SK-N-SH treated with all-trans-retinoic acid at 6 μM for 48 hours (cell line): Measurements from ENCODE around the gene ADGB.

ENCODE experiments used
- ATAC-seq: fragments of 200-7000 bp; cut with Tn5 transposase; 3 replicates; pipeline ENCODE4 v1.9.1; 2020; ENCODE audit warnings: mild to moderate bottlenecking, moderate library complexity
- ARNTL ChIP-seq: fragments of 450-650 bp; formaldehyde crosslinking; IDR thresholded peaks from 2 replicates; pipeline ENCODE4 v1.5.0; 2020; ENCODE audit warnings: low read depth, mild to moderate bottlenecking, moderate library complexity, borderline replicate concordance
- BACH2 ChIP-seq: fragments of 250-450 bp; sonication (Bioruptor Pico); IDR thresholded peaks from 2 replicates; pipeline ENCODE4 v1.9.0; 2021; ENCODE audit warnings: mild to moderate bottlenecking, borderline replicate concordance
- CREB5 ChIP-seq: fragments of 250-450 bp; sonication (Bioruptor Pico); IDR thresholded peaks from 2 replicates; pipeline ENCODE4 v1.5.1; 2020; ENCODE audit warnings: low read depth, mild to moderate bottlenecking, moderate library complexity
- CSDC2 ChIP-seq: fragments of 250-450 bp; sonication (Bioruptor Pico); IDR thresholded peaks from 2 replicates; pipeline ENCODE4 v1.5.0; 2020; ENCODE audit warnings: mild to moderate bottlenecking, moderate library complexity
- CSRNP3 ChIP-seq: fragments of 250-450 bp; sonication (Bioruptor Pico); IDR thresholded peaks from 2 replicates; pipeline ENCODE4 v1.5.1; 2021; ENCODE audit warnings: mild to moderate bottlenecking, moderate library complexity
- ESRRG ChIP-seq: fragments of 250-450 bp; sonication (Bioruptor Pico); IDR thresholded peaks from 2 replicates; pipeline ENCODE4 v1.6.1; 2021; ENCODE audit warnings: mild to moderate bottlenecking
- GLIS3 ChIP-seq: fragments of 250-450 bp; sonication (Bioruptor Pico); IDR thresholded peaks from 2 replicates; pipeline ENCODE4 v1.5.0; 2020; ENCODE audit warnings: mild to moderate bottlenecking, moderate library complexity
- ISL1 ChIP-seq: fragments of 250-450 bp; sonication (Bioruptor Pico); IDR thresholded peaks from 2 replicates; pipeline ENCODE4 v2.1.2; 2022; ENCODE audit warnings: mild to moderate bottlenecking, moderate library complexity
- OSR1 ChIP-seq: fragments of 250-450 bp; sonication (Bioruptor Pico); IDR thresholded peaks from 2 replicates; pipeline ENCODE4 v1.8.0; 2022; ENCODE audit warnings: moderate library complexity, mild to moderate bottlenecking, inconsistent platforms
- POU6F1 ChIP-seq: fragments of 250-450 bp; sonication (Bioruptor Pico); IDR thresholded peaks from 2 replicates; pipeline ENCODE4 v1.8.0; 2021; ENCODE audit warnings: low read depth, mild to moderate bottlenecking, moderate library complexity, borderline replicate concordance
- PPARA ChIP-seq: fragments of 250-450 bp; sonication (Bioruptor Pico); IDR thresholded peaks from 2 replicates; pipeline ENCODE4 v1.5.0; 2020; ENCODE audit warnings: mild to moderate bottlenecking, borderline replicate concordance
- RARB ChIP-seq: fragments of 250-450 bp; sonication (Bioruptor Pico); IDR thresholded peaks from 2 replicates; pipeline ENCODE4 v1.8.0; 2021; ENCODE audit warnings: mild to moderate bottlenecking, moderate library complexity
- TCF4 ChIP-seq: fragments of 250-450 bp; sonication (Bioruptor Pico); IDR thresholded peaks from 2 replicates; pipeline ENCODE4 v1.8.0; 2021; ENCODE audit warnings: mild to moderate bottlenecking, moderate library complexity, borderline replicate concordance
- TOX ChIP-seq: fragments of 250-450 bp; sonication (Bioruptor Pico); IDR thresholded peaks from 2 replicates; pipeline ENCODE4 v1.8.0; 2021; ENCODE audit warnings: mild to moderate bottlenecking, moderate library complexity, borderline replicate concordance
- TSHZ2 ChIP-seq: fragments of 250-450 bp; sonication (Bioruptor Pico); IDR thresholded peaks from 2 replicates; pipeline ENCODE4 v1.5.0; 2020; ENCODE audit warnings: mild to moderate bottlenecking, moderate library complexity
- ZC3H10 ChIP-seq: fragments of 250-450 bp; sonication (Bioruptor Pico); IDR thresholded peaks from 2 replicates; pipeline ENCODE4 v1.5.1; 2021; ENCODE audit warnings: mild to moderate bottlenecking, moderate library complexity
- ZFP3 ChIP-seq: fragments of 250-450 bp; sonication (Bioruptor Pico); IDR thresholded peaks from 2 replicates; pipeline ENCODE4 v1.5.0; 2020; ENCODE audit warnings: mild to moderate bottlenecking, moderate library complexity
- ZNF565 ChIP-seq: fragments of 450-650 bp; formaldehyde crosslinking; conservative IDR thresholded peaks from 2 replicates; pipeline ENCODE4 v1.5.0; 2020; ENCODE audit warnings: low read depth, mild to moderate bottlenecking, moderate library complexity
- ZNF70 ChIP-seq: fragments of 450-650 bp; formaldehyde crosslinking; IDR thresholded peaks from 2 replicates; pipeline ENCODE4 v1.5.0; 2020; ENCODE audit warnings: mild to moderate bottlenecking, moderate library complexity
- ZNF8 ChIP-seq: fragments of 450-650 bp; formaldehyde crosslinking; IDR thresholded peaks from 2 replicates; pipeline ENCODE4 v1.5.0; 2020; ENCODE audit warnings: mild to moderate bottlenecking, moderate library complexity
- TF ChIP-seq, protein P1 (sequence below): fragments of 250-450 bp; sonication (Bioruptor Pico); IDR thresholded peaks from 2 replicates; pipeline ENCODE4 v1.8.0; 2020; ENCODE audit warnings: mild to moderate bottlenecking, moderate library complexity, borderline replicate concordance

Gene ADGB

DNA sequence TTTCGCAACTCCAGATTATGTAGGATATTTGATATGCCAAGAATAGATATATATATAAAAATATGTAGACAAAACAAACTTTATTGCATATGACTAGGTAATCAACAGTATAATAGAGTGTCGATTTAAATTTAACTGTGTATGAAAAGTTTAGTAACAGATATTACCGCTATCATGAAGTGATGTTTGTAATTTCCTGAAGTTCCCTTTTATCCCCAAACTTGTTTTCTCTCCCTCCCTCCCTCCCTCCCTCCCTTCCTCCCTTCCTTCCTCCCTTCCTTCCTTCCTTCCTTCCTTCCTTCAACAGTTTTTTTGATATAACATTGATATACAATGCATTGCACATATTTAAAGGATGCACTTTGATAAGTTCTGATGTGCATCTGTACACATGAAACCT, 15.2 kb downstream of the ADGB start:
- TF ChIP-seq POU6F1 (no peak), OSR1 (CRISPR knock-in tag) (no peak), ZNF70 (CRISPR knock-in tag) (no peak), TSHZ2 (no peak), ARNTL (CRISPR knock-in tag) (no peak), ESRRG (CRISPR knock-in tag) (no peak), CREB5 (CRISPR knock-in tag) (no peak), RARB (CRISPR knock-in tag) (no peak), ZNF8 (CRISPR knock-in tag) (no peak), PPARA (no peak), TCF4 (CRISPR knock-in tag) (no peak), CSDC2 (CRISPR knock-in tag) (no peak), ZNF565 (CRISPR knock-in tag) (no peak)
- TF ChIP-seq, protein P1, sequence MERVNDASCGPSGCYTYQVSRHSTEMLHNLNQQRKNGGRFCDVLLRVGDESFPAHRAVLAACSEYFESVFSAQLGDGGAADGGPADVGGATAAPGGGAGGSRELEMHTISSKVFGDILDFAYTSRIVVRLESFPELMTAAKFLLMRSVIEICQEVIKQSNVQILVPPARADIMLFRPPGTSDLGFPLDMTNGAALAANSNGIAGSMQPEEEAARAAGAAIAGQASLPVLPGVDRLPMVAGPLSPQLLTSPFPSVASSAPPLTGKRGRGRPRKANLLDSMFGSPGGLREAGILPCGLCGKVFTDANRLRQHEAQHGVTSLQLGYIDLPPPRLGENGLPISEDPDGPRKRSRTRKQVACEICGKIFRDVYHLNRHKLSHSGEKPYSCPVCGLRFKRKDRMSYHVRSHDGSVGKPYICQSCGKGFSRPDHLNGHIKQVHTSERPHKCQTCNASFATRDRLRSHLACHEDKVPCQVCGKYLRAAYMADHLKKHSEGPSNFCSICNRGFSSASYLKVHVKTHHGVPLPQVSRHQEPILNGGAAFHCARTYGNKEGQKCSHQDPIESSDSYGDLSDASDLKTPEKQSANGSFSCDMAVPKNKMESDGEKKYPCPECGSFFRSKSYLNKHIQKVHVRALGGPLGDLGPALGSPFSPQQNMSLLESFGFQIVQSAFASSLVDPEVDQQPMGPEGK (CRISPR knock-in tag), result no peak
- no peak for ATAC-seq

- no peak for ATAC-seq
- TF ChIP-seq ZNF565 (CRISPR knock-in tag) (no peak), ISL1 (CRISPR knock-in tag) (no peak), ZC3H10 (CRISPR knock-in tag) (no peak), TCF4 (CRISPR knock-in tag) (no peak), GLIS3 (no peak), POU6F1 (no peak), ESRRG (CRISPR knock-in tag) (no peak), TOX (CRISPR knock-in tag) (no peak), TSHZ2 (no peak), BACH2 (CRISPR knock-in tag) (no peak), ZNF70 (CRISPR knock-in tag) (no peak), PPARA (no peak), CSRNP3 (CRISPR knock-in tag) (no peak), RARB (CRISPR knock-in tag) (no peak), ZNF8 (CRISPR knock-in tag) (no peak), ZFP3 (CRISPR knock-in tag) (no peak)
Measured at GRCh38 chr6:146620655-146621054, 21.9 kb downstream of the ADGB start.
